Left lung (tissue), 10 donors: ENCODE data around the gene KCNK3. TPM values are rescaled to one million over a fixed set of nuclear protein-coding genes. Genes with fewer than 3 reads are reported as not detected.
A peak's percentile ranks its signal among the peaks of the same experiment; 100 is the strongest.

Experiments used
- ATAC-seq: fragments of 200-7000 bp; cut with Tn5 transposase; one replicate; pipeline ENCODE4 v1.9.1; 2020; ENCODE audit warnings: moderate library complexity
- DNase-seq, 4 donors: peaks; one replicate each; pipeline ENCODE4 v3.0.0-alpha.2; 2013 to 2020
- H3K27ac ChIP-seq, 2 donors: fragments of 200-600 bp; sonication (generic) in 1 of 2; one replicate each; pipeline versions ENCODE4 v1.5.0 to v1.8.0; 2020 to 2021
- H3K27me3 ChIP-seq, 2 donors: fragments of 200-600 bp; sonication (generic) in 1 of 2; one replicate each; pipeline versions ENCODE4 v1.5.0 to v1.8.0; 2020 to 2021
- H3K36me3 ChIP-seq, 2 donors: fragments of 200-600 bp; sonication (generic) in 1 of 2; one replicate each; pipeline versions ENCODE4 v1.5.0 to v1.8.0; 2020 to 2021
- H3K4me1 ChIP-seq, 2 donors: fragments of 200-600 bp; one replicate each; pipeline ENCODE4 v1.8.0; 2021
- H3K4me3 ChIP-seq, 2 donors: fragments of 200-600 bp; sonication (generic) in 1 of 2; one replicate each; pipeline versions ENCODE4 v1.5.0 to v1.8.0; 2020 to 2021; ENCODE audit warnings: mild to moderate bottlenecking in 1 of 2
- H3K9me3 ChIP-seq, 2 donors: fragments of 200-600 bp; sonication (generic) in 1 of 2; one replicate each; pipeline versions ENCODE4 v1.5.0 to v1.8.0; 2020 to 2021
- CTCF ChIP-seq, 2 donors: fragments of 200-600 bp; sonication (generic) in 1 of 2; IDR thresholded peaks; one replicate each; pipeline versions ENCODE4 v1.5.0 to v1.8.0; 2021; ENCODE audit warnings: antibody characterized with exemption in 2 of 2
- intact Hi-C, 2 donors: fragments of 100-400 bp; cut with DNase I; formaldehyde crosslinking; loops; one replicate each; pipeline versions ENCODE4 v1.11.2 to v1.14.2; 2022
- polyA plus RNA-seq, 6 donors: library from polyadenylated mRNA; unstranded; fragments of 120-200 nt; gene quantifications; one replicate each; pipeline ENCODE4 v1.2.1, GENCODE V29; 2013; ENCODE audit not compliant: insufficient read length in 6 of 6
- total RNA-seq, 2 donors: library from RNA; stranded (reverse); fragmentation: NEBNext Ultra II Directional; extraction: Animal tissue kit (Norgen Biotek cat#: 25700); gene quantifications; one replicate each; pipeline ENCODE4 v1.2.1, GENCODE V29; 2021
- donor health status: DM: no; HTN: yes; CAD: no.
- donor health status: DM: no; HTN: no; CAD: no.

KCNK3 gene
- total and polyA plus RNA-seq, 8 donors, result 17.8 to 34.9 (median 28.3) TPM

- no peak overlapping the region for H3K4me3 ChIP-seq
- no peak for TF ChIP-seq CTCF (IDR thresholded peaks at IDR 0.05)
- H3K36me3 ChIP-seq, result no peaks in the 10 kb centered on the region
- H3K27ac ChIP-seq, result peak overlapping the region; percentile 7 to 45
- H3K27me3 ChIP-seq, result peaks cover 0 to 8% of the 10 kb centered on the region in 2 donors
- intact Hi-C loops, result no loop called here
- H3K4me1 ChIP-seq, result peaks cover 0 to 6% of the 10 kb centered on the region in 2 donors
- H3K9me3 ChIP-seq, result no peaks in the 10 kb centered on the region
- DNase-seq (no peak), ATAC-seq (no peak)
Observed at GRCh38 chr2:26651470-26651771, 41.1 kb upstream of the KCNK3 start.

DNA sequence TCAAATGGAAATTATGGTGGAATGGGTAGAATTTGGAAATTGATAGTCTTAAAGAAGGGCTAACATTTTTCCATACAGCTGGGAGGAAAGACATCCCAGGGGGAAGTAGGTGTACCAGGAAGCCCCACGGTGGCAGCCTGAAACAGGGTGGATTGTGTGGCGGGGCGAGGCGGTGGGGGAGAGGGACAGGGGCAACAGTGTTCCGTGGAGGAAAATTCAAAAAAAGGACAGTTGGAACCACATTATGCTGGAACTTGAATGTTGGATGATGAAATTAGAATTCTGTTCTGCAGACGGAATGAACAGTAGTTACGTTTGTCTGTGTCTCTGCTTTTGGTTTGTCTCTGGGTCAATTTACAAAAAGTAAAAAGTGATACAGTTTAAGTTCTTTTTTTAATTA lies 40.7 kb upstream of the KCNK3 start:
- intact Hi-C loops, result no loop called here
- peaks cover 0 to 8% of the 10 kb centered on the region in 2 donors for H3K27me3 ChIP-seq
- DNase-seq, result no peak
- H3K36me3 ChIP-seq, result no peaks in the 10 kb centered on the region
- no peak for ATAC-seq
- TF ChIP-seq CTCF (IDR thresholded peaks at IDR 0.05), result no peak
- peaks cover 0 to 6% of the 10 kb centered on the region in 2 donors for H3K4me1 ChIP-seq
- no peak overlapping the region for H3K4me3 ChIP-seq
- no peaks in the 10 kb centered on the region for H3K9me3 ChIP-seq
- peak overlapping the region; percentile 7 to 45 for H3K27ac ChIP-seq

DNA sequence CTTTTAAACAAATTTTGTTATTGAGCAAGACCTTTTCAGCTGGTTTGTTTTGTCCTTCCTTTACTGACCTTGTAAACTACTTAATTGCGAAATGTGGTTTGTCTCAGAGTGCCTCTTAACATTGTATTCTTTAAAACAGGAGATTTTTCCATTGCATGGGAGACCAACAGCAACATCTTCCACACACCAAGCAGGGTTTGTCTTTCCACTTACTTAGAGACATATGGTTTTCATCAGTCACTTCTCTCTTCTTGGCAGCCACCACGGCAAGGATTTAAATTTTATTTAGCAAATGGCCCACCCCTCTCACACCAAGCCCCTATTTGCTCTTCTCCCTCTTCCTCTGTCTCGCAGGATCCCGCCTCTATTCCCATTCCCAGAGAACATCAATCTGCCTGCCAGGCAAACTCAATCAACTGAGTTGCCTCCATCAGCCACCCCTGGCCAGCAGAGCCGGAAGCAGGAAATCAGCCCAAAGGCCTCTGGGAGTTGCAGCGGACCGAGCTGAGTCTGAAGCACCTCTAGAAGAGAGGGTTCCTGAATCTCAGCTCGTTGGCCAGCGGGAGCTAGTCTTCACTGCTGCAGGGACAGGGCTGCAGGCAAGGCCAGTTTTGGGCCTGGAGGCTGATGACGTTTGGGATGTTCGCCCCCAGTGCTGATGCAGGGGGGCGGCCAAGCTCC lies 40.0 kb upstream of the KCNK3 start:
- Histone ChIP-seq H3K27me3 (peaks cover 0 to under 1% of the 10 kb centered on the region in 2 donors), H3K27ac (peak overlapping the region; percentile 45 to 55), H3K9me3 (no peaks in the 10 kb centered on the region), H3K4me1 (peaks cover 0 to 6% of the 10 kb centered on the region in 2 donors), H3K36me3 (no peaks in the 10 kb centered on the region), H3K4me3 (no peak overlapping the region)
- TF ChIP-seq CTCF (IDR thresholded peaks at IDR 0.05), result no peak
- ATAC-seq (peak; percentile 53), DNase-seq (peak in 2 of 4 donors; percentile 92 to 94)
- intact Hi-C loops, result no loop called here

GRCh38 chr2:26653207-26654060 lies 39.1 kb upstream of the KCNK3 start:
- Histone ChIP-seq H3K27ac (peak overlapping the region; percentile 7 to 55), H3K4me1 (peaks cover 0 to 6% of the 10 kb centered on the region in 2 donors)

More at GRCh38 chr2:26653207-26654060, 39.1 kb upstream of the KCNK3 start:
- DNase-seq (peak in 1 of 4 donors; percentile 49), ATAC-seq (peak; percentile 88)
- TF ChIP-seq CTCF (IDR thresholded peaks at IDR 0.05), result no peak
- Histone ChIP-seq H3K27me3 (no peaks in the 10 kb centered on the region), H3K36me3 (no peaks in the 10 kb centered on the region), H3K9me3 (no peaks in the 10 kb centered on the region), H3K4me3 (no peak overlapping the region)
- intact Hi-C loops, result no loop called here
